Measurements from ENCODE around the gene CDC27.
"Not testable (repeated sequence)": the region's sequence is repeated elsewhere in the genome, so short reads cannot be mapped to it uniquely, and the experiment has no call there.

Gene CDC27, protein sequence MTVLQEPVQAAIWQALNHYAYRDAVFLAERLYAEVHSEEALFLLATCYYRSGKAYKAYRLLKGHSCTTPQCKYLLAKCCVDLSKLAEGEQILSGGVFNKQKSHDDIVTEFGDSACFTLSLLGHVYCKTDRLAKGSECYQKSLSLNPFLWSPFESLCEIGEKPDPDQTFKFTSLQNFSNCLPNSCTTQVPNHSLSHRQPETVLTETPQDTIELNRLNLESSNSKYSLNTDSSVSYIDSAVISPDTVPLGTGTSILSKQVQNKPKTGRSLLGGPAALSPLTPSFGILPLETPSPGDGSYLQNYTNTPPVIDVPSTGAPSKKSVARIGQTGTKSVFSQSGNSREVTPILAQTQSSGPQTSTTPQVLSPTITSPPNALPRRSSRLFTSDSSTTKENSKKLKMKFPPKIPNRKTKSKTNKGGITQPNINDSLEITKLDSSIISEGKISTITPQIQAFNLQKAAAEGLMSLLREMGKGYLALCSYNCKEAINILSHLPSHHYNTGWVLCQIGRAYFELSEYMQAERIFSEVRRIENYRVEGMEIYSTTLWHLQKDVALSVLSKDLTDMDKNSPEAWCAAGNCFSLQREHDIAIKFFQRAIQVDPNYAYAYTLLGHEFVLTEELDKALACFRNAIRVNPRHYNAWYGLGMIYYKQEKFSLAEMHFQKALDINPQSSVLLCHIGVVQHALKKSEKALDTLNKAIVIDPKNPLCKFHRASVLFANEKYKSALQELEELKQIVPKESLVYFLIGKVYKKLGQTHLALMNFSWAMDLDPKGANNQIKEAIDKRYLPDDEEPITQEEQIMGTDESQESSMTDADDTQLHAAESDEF

DNA sequence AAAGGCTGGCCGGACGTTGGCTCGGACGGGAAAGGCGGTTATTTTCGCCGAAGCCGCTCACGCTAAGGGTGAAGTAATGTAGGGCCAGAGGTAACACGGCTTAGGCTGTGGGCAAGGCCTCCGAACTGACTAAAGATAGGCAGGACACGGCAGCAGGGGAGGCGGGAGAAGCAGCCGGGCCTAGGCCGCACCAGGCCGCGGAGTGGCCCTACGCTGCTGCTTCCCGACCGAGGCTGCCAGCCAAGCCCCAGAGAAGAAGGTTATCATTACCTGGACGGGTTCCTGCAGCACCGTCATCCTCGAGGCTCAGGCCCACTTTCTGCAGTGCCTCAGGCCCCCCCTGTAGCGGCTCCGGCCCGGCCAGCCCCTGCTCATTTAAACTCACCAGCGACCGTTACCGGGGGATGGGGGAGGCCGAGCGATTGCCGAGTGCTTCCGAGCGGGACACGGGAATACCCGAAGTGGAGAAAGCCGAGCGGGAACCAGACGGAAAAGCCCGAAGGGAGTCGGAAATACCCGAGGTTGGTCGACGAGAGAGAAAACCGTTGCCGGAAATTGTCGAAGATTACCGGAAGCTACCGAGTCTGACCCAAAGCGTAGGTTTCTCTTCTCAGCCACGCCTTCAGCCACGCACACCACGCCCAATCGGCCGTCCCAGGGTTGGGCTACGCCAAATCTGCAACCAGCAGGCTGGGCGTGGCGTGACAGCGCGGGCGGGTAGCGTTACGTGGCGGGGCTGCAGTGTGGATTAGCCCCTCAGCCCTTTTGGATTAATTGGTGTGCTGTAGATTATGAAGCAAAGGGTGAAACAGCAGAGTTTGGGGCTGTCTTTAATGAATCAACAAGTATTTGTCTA is at the start of gene CDC27:
Gene CDC27 (minus strand): TSS at position 420 of the 856 bp plus-strand sequence. CDS start 123 bp downstream, at position 297.
- peak; percentile 79 for DNase-seq (ENCODE audit: low read depth)

DNA sequence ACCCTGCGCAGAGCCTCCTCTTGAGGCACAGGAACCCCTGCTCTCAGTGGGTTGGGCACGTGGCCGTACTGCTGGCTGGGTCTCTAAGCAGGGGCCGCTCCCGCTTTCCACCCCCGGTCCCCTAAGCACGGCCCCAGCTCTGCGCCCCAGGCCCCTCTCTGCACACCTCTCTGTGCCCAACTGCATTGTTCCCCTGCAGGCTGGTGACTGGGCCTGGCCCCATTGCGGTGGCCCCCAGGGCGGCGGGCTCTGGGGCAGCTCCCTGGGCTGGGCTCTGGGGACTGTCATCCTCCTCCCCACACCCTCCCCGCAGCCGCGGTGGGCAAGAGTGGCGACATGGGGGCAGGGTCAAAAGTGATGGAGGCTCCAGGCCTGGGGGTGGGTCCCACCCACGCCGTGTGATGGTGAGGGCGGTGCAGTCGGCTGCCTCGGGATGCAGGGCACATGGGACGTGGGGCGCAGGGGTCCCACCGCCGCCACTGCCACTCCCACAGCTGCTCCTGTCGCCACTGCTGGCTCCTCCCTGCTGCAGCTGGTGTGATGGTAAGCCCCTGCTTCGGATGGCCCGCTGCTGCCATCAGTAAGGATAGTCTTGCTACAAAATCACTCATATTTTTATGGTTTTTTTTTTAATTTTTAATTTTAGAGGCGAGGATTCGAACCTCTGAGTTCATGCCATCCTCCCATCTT is 49.4 kb upstream of the CDC27 start:
- DNase-seq (ENCODE audit: low read depth): no peak

DNA sequence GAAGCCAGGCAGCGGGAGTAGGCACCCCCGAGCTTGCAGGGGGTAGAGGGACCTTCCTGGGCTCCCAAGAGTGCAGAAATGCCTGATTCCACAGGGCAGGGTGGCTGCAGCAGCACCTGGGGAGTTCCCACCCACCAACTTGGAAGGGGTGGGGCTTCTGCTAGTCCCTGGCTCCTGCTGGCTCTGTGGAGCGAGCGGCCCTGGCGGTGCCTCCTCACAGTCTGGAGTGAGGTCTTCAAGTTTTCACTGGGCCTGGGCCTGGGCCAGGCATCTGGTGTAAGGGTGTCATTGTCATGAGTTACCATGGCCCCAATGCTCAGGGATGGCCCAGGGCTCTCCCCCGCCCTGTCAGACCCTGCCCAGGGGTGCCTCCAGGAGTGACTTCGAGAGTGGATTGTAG is 48.7 kb upstream of the CDC27 start:
- DNase-seq (ENCODE audit: low read depth): no peak

DNA sequence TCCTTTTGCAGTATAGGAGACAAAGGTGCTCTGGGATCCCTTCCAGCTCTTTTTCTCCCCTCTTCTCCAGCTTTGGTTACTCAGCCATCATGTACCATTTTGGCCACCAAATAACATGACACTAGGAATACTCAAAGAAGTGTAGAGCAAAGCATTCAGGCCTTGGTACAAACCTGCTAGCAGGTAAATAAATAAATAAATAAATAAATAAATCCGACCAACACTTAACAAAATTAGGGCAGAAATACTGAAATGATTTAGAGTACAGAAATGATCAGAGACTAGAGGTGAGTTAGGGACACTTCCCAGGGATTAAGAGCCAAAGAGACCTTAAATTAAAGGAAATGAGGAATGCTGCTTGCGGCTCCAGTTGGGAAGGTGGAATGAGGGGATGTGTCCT is 46.8 kb upstream of the CDC27 start:
- DNase-seq (ENCODE audit: low read depth): no peak

DNA sequence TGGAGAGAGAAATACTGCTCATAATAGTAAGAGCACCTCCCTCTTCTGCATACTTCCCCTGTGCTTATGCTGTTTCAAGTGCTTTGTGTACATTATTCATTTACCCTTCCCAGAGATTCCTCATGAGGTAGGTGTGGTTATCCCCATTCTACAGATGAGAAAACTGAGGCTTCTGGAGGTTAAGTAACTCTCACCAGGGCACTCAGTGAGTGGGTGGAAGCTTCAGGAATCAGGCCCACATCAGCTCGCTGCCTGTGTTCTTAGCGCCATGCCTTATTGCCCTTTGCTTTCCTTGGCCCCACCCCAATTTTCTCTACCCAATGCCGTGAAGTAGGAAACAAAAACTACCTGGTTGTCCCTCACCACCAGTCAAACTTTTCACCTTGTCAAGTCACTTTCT is 46.4 kb upstream of the CDC27 start:
- no peak for DNase-seq (ENCODE audit: low read depth)

DNA sequence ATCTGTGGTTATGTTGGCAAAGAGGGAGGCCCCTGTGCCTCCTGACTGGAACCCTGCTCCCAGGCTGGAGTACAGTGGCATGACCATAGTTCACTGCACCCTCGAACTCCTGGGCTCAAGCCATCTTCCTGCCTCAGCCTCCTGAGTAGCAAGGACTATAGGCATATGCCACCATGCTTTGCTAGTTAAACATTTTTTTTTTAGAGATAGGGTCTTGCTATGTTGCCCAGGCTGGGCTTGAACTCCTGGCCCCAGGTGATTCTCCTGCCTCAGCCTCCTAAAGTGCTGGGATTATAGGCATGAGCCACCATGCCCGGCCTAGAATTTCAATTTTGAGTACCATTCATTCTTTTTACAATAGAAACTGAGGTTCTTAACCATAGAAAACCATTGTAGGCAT is 43.4 kb upstream of the CDC27 start:
- DNase-seq (ENCODE audit: low read depth): no peak

DNA sequence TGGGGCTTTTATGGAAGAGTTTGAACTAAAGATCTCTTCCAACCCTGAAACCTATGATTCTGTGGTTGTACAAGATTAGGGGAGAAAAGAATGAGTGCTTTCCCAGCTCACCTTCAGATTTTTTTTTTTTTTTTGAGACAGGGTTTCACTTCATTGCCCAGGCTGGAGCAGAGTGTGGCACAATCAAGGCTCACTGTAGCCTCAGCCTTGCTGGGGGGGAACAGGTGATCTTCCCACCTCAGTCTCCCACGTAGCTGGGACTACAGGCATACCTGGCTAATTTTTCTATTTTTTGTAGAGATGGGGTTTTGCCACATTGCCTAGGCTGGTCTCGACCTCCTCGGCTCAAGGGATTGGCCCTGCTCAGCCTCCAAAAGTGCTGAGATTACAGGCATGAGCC is 42.8 kb upstream of the CDC27 start:
- DNase-seq (ENCODE audit: low read depth): no peak

DNA sequence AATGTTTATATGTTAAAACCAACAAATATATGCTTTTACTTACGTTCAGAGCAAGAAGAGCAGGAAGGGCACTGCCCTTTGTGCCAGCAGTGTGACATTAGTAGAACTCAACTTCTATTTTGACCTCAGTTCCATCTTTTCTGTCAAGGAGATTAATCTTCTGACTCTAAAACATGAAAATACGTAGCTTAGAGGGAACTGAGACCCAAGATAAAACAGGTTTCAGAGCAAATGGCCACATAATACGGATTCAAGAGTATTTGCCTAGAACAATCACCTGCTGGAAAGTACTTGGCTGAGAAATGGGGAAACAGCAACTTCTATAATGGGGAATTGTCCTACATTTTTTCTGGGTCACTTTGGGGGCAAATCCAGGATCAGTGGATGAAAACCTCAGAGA is 42.2 kb upstream of the CDC27 start:
- no peak for DNase-seq (ENCODE audit: low read depth)

DNA sequence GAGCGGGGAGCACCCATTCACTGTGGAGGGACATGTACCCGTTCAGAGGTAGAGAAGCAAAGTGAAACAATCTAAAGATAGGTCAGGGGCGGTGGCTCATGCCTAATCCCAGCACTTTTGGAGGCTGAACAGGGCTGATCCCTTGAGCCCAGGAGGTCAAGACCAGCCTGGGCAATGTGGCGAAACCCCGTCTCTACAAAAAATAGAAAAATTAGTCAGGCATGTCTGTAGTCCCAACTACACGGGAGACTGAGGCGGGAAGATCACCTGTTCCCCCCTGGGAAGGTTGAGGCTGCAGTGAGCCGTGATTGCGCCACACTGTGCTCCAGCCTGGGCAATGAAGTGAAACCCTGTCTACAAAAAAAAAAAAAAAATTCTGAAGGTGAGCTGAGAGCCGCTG is 41.8 kb upstream of the CDC27 start:
- no peak for DNase-seq (ENCODE audit: low read depth)

DNA sequence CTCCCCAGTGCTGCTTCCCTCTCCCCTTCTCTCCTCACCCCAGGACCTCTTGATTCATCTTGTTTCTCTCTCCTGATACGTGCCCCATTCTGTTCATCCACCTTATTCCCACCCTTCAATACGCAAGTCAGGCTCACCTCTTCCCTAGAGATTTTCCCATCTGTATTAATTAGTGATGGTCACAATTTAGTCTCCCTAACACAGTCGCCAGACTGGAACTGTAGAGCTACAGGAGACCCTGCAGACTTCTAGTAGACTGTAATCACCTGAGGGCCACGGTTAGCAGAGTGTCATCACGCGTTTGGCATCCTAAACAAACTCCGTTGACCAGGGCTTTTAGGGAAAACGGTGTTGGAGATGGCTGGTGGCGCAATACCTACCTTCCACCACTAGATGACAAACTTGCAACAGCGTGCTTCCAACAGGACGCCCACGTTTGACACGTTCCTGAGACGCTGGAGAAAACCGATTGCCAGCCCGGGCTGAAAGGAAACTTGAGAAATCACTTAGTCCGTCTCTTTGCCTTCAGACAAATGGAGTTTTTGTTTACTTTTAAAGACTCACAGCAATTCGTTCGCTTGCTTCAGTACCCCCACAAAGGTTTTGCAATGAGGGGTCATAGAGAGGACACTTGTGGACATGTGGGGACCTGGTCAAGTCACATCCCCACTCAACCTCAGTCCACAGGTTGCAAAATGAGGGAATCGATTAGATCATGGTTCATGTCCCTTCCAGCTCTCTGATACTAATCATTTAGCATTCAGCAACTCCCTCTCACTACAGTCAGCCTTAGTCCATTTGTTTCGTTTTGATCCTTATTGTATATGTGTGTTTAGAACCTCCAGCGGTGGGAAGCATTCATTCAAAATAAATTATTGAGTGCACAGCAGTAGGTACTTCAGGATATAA is 40.7 kb upstream of the CDC27 start:
- peak; percentile 66 for DNase-seq (ENCODE audit: low read depth)

DNA sequence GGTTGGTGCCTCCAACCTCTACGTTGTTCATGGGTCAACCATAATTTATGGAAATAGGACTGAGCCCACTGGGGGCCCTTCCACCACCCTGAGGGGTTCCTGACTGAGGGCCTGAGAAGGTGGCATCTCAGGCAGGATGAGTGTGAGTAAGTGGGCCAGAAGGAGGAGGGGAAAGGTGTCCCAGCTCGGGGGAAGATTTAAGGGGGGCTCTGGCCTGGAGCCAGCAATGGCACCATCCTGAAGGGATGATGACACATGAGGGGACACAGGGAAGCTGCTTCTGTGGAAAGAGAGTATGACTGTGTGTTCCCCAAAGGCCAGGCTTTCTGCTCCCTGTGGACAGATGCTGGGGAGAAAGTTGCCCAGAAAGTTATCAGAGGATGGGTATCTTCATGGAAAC is 38.8 kb upstream of the CDC27 start:
- DNase-seq (ENCODE audit: low read depth): no peak

DNA sequence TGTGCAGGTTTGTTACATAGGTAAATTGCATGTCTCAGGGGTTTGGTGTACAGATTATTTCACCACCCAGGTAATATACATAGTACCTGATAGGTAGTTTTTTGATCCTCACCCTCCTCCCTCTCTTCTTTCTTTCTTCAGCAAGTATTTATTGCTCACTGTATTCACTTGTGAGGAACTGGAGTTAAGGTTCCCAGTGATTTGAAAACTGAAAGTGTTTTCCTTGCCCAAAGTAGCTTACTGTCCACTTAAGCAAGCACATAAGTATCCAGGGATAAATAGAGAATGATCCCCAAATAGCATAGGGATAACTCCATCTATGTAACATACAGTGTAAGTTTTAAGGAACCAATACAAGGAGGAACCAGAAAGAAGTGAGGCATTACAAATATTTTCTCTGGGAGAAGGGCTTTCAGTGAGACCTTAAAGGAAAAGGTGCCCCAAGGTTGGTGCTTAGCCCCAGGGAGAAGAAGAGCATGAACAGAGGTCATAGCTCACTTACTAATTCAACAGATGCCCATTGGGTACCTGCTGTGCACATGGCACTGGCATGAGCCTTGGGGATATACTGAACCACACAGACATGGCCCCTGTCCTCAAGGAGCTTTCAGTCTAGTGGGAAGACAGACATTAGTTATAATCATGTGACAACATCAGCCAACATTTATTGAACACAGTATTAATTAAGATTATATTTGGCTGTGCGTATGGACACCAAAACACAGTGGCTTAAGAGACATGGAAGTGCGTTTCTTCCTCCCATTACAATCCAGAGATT is 37.0 kb upstream of the CDC27 start:
- no peak for DNase-seq (ENCODE audit: low read depth)

DNA sequence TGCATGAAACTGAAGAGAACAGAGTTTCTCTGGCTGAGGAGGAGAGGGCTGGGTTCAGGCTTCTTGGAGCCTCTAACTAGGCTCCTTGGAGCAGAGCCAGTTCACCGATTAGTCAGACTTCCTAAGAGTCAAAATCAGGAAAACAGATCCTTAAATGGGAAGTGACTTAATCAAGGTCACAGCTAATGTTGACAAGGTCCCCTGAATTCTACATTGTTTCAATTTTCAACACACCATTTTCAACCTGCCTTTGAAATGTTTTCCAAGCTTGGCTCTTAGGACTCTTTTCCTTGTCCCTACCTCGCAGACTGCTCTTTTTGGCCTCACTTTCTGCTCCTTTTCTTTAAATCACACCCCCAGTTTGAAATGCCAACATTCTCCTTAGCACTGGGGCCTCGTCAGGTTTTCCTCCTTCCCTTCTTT is 36.4 kb upstream of the CDC27 start:
- DNase-seq (ENCODE audit: low read depth): peak; percentile 69

DNA sequence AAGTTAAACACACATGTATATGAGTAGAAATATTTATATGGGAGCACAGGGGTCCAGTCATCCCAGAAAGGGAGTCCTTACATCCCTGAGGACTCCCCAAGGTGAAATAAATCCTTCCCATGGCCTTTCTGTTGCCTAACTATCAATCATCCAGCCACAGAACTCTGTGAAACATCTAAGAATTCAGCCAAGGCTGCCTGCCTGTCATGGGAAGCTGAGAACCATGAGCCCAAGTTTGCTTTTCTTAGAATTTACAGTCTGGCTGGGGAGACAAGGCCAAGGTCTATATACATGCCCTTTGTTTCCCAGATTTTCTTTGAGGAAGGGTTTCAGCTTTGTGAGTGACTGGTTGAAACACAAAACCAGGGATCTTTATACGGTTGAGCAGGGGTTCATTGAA is 35.9 kb upstream of the CDC27 start:
- DNase-seq (ENCODE audit: low read depth): no peak

DNA sequence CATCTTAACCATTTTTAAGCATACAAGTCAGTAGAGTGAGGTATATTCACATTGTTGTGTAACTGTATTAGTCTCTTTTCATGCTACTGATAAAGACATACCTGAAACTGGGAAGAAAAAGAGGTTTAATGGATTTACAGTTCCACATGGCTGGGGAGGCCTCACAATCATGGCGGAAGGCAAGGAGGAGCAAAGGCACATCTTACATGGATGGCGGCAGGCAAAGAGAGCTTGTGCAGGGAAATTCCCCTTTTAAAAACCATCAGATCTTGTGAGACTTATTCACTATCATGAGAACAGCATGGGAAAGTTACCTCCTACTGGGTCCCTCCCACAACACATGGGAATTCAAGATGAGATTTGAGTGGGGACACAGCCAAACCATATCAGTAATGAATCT is 35.0 kb upstream of the CDC27 start:
- DNase-seq (ENCODE audit: low read depth): not testable (repeated sequence)

DNA sequence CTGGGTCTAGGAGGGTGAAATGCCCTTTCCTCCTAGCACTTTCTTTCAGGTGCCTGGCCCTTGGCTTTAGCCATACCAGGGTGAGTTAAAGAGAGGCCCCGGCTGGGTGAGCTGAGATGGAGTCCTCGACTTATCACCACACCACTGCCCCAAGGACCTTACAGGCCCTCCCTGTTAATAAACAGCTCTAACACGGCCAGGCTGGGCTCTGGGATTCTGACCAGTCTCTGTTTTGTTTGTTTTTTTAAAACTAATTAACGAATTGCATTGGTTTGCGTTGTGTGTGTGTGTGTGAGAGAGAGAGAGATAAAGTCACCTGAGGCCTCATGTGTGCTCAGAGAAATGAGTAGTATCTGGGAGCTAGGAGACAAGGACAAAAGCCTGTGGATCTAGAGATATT is 34.4 kb upstream of the CDC27 start:
- no peak for DNase-seq (ENCODE audit: low read depth)

DNA sequence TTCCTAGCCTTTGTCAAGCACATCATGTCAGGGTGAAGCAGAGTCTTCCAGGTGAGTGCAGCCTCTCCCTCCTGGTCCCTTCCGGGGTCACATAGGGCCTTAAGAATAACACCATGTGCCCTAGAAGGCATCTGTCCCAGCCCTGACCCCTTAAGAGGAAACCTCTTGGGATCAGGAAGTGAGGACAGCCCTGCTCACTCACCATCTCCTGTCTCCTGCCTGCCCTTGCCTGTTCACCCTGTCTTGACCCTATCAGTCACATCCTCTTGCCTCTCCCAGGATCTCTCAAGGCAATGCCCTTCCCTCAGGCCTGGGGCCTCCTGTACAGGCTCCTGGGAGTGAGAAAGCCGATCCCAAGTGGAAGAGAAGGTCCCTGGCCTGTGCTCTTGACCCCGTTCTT is 33.9 kb upstream of the CDC27 start:
- no peak for DNase-seq (ENCODE audit: low read depth)

DNA sequence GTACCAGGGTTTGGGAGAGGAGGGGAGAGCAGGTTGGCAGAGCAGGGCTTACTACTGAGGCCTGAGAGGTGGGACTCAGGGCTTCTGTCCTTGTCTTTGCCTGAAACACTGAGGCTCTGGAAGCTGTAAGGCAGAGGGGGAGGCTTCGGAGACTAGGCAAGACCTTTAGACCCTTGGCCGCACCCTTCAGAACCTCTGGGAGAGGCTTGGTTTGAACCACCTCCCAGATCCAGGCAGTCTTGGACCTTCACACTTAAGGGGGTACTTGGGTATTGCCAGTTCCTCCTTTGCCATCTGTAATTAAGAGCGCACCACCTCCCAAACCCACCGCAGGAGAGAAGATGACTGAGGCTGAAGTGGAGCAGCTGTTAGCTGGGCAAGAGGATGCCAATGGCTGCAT is 33.0 kb upstream of the CDC27 start:
- no peak for DNase-seq (ENCODE audit: low read depth)

DNA sequence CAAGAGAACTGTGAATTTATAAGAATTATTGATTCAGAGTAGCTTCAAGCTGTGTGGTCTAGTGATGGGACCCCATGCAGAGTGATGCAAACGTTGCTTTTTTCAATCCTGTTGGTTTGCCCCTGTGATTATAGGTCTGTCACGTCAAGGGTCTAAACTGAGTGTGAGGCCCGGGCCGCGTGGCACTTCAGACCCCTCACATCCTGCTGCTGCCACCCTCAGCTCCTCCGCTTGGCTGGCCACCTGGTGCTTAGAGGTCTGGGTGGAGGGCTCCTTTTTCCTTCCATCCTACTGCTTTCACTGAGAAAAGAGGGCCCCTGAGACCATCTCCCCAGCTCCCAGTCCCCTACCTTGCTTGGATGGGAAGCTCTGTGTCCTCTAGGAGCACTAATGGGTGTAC is 32.1 kb upstream of the CDC27 start:
- DNase-seq (ENCODE audit: low read depth): no peak

DNA sequence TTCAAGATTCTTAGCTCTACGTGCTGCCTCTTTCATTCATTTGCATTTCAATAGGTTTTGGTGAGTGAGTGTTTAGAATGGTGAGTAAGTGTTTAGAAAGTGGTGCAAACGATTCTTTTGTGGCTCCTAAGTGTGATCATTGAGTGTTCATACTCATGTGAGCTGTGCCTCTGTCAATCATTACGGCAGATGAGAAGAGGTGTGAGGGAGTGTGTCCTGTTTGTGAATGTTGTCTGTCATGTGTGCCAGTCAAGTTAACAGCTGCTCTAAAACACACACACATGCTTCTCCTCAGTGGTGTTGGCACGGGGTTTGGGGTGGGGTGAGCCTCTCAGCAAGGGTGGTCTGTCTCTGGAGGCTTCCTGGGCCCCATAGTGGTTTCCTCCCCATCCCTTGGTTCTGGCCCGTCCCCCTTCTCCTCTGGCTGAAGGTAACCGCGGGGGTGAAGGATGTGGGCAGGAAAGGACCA is 31.5 kb upstream of the CDC27 start:
- no peak for DNase-seq (ENCODE audit: low read depth)

Measured in GM04503 (cell line).